HepG2 (cell line): ENCODE measurements around the gene MAPK13. TPM values are rescaled to one million over a fixed set of nuclear protein-coding genes. Genes with fewer than 3 reads are reported as not detected.

Experiments used
- DR1 ChIP-seq: sonication (generic); formaldehyde crosslinking; IDR thresholded peaks from 2 replicates; pipeline ENCODE4 v1.8.0; 2021; ENCODE audit warnings: mild to moderate bottlenecking, missing genetic modification reagents, inconsistent platforms
- GMEB1 ChIP-seq: sonication (generic); formaldehyde crosslinking; IDR thresholded peaks from 2 replicates; pipeline ENCODE4 v1.5.1; 2020; ENCODE audit warnings: missing genetic modification reagents, mild to moderate bottlenecking, borderline replicate concordance
- GZF1 ChIP-seq: sonication (generic); formaldehyde crosslinking; IDR thresholded peaks from 2 replicates; pipeline ENCODE4 v1.5.1; 2020; ENCODE audit warnings: mild to moderate bottlenecking, missing genetic modification reagents
- HMG20B ChIP-seq: conservative IDR thresholded peaks from 2 replicates; pipeline ENCODE4 v1.6.1; 2016; ENCODE audit warnings: missing genetic modification reagents, missing compliant biosample characterization
- IRX3 ChIP-seq: sonication (generic); formaldehyde crosslinking; IDR thresholded peaks from 2 replicates; pipeline ENCODE4 v1.8.1; 2023; ENCODE audit warnings: mild to moderate bottlenecking, low read depth, missing genetic modification reagents, borderline replicate concordance
- PHF21A ChIP-seq: sonication (generic); formaldehyde crosslinking; IDR thresholded peaks from 2 replicates; pipeline ENCODE4 v1.5.0; 2020; ENCODE audit warnings: mild to moderate bottlenecking, missing genetic modification reagents
- POLR2AphosphoS5 ChIP-seq: IDR thresholded peaks from 2 replicates; pipeline ENCODE4 v1.6.1; 2012; ENCODE audit warnings: low read depth, low read length
- RORA ChIP-seq: sonication (generic); formaldehyde crosslinking; IDR thresholded peaks from 2 replicates; pipeline ENCODE4 v1.5.0; 2020; ENCODE audit warnings: mild to moderate bottlenecking, missing genetic modification reagents, moderate library complexity
- SAFB2 ChIP-seq: sonication (generic); formaldehyde crosslinking; IDR thresholded peaks from 2 replicates; pipeline ENCODE4 v1.5.1; 2020; ENCODE audit warnings: missing genetic modification reagents, low read depth, mild to moderate bottlenecking, borderline replicate concordance
- SRSF4 ChIP-seq: fragments of 200-400 bp; formaldehyde crosslinking; IDR thresholded peaks from one replicate; pipeline ENCODE4 v1.6.1; 2018; ENCODE audit warnings: mild to moderate bottlenecking, low read depth, low read length, moderate library complexity; ENCODE audit not compliant: poor library complexity, severe bottlenecking
- TAF1 ChIP-seq: sonication (generic); formaldehyde crosslinking; IDR thresholded peaks from 2 replicates; pipeline ENCODE4 v1.4.0; 2020; ENCODE audit warnings: missing genetic modification reagents
- TRIM24 ChIP-seq: sonication (generic); formaldehyde crosslinking; IDR thresholded peaks from 2 replicates; pipeline ENCODE4 v1.8.0; 2022; ENCODE audit warnings: mild to moderate bottlenecking, missing genetic modification reagents
- ZBED4 ChIP-seq: sonication (generic); formaldehyde crosslinking; IDR thresholded peaks from 2 replicates; pipeline ENCODE4 v1.4.0; 2020; ENCODE audit warnings: missing genetic modification reagents, borderline replicate concordance
- ZNF574 ChIP-seq: sonication (generic); formaldehyde crosslinking; IDR thresholded peaks from 2 replicates; pipeline ENCODE4 v1.4.0; 2020; ENCODE audit warnings: missing genetic modification reagents
- polyA plus RNA-seq, 8 experiments: library from polyadenylated mRNA; depleted of rRNA in 3 of 8; stranded (reverse) in 7 of 8; unstranded in 1 of 8; fragments of >200 nt; fragmentation: Illumina TruSeq in 4 of 8; extraction: Trizol in 4 of 8; gene quantifications; 2 replicates each; pipeline versions ENCODE4 v1.2.1 to v1.2.3, GENCODE V29; 2011 to 2016; ENCODE audit warnings: low read depth in 4 of 8, missing spikeins in 1 of 8, mixed read lengths in 1 of 8; ENCODE audit not compliant: insufficient read depth in 1 of 8
- total RNA-seq, 5 experiments: library from RNA; depleted of rRNA; stranded (reverse); fragments of >200 nt; fragmentation: Illumina TruSeq; extraction: Trizol; gene quantifications; 2 replicates each; pipeline ENCODE4 v1.2.3, GENCODE V29; 2016; ENCODE audit warnings: low read depth in 1 of 5
- TF ChIP-seq, protein P1 (sequence below): sonication (generic); formaldehyde crosslinking; IDR thresholded peaks from 2 replicates; pipeline ENCODE4 v1.8.1; 2023; ENCODE audit warnings: missing genetic modification reagents, mild to moderate bottlenecking, borderline replicate concordance
- TF ChIP-seq, protein P2 (sequence below): IDR thresholded peaks from 2 replicates; pipeline ENCODE4 v1.6.1; 2012; ENCODE audit warnings: inconsistent platforms
- TF ChIP-seq, protein P3 (sequence below): IDR thresholded peaks from 2 replicates; pipeline ENCODE4 v1.6.1; 2016; ENCODE audit warnings: missing compliant biosample characterization, missing genetic modification reagents, borderline replicate concordance

The MAPK13 gene
- total and polyA plus RNA-seq, 2 of the 13 experiments (the other 11 are each of a cell fraction or from before 2014, with no cell fraction given): 12.7 to 43.4 TPM

DNA sequence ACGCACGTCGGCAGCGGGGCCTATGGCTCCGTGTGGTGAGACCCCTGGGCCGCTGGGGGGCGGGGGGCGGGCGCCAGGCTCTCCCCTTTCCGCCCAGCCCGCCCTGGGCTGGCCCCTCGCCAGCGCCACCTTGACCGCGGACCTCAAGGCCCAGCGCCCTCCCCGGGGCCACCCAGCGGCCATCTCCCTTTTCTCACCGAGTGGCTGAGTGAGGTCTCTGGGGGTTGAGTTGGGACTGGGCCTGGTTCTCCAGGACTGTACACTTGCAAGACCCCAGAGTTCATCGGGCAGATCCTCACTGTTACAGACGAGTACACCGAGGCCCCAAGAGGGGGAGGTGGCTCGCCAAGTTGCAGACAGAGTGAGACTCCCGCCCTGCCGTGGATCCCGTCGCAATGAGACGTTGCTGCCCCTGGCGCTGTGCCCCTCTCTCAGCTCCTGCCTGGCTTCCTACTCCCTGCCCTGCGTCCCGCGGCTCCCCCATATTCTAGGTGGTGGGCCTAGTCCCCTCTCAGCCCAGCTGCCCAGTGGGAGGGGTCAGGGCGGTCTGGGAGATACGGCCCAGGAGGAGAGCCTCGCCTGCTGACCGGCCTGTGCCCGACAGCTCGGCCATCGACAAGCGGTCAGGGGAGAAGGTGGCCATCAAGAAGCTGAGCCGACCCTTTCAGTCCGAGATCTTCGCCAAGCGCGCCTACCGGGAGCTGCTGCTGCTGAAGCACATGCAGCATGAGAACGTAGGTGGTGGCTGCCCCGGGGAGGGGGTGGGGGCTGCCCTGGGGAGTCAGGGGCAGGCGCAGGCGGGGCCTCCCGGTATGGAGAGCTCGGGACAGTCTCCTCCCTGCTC lies 576 bp downstream of the MAPK13 start (continued):
- peak; percentile 63 for TF ChIP-seq TAF1 (CRISPR knock-in tag)
- TF ChIP-seq, protein P1, sequence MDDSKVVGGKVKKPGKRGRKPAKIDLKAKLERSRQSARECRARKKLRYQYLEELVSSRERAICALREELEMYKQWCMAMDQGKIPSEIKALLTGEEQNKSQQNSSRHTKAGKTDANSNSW (CRISPR knock-in tag): 0 out of 2 replicates have a peak, but pooled peaks have one; percentile 54
- 0 out of 2 replicates have a peak, but pooled peaks have one; percentile 7 for TF ChIP-seq ZNF574 (CRISPR knock-in tag)
- TF ChIP-seq SRSF4: no peak
- TF ChIP-seq DR1: peak; percentile 82; the same call in 1 of the 2 replicates
- TF ChIP-seq GZF1 (CRISPR knock-in tag): peak; percentile 92
- TF ChIP-seq HMG20B (CRISPR knock-in tag): no peak
- no peak; the same call in 1 of the 2 replicates for TF ChIP-seq ZBED4 (CRISPR knock-in tag)
- TF ChIP-seq RORA (CRISPR knock-in tag): no peak
- TF ChIP-seq, protein P2, sequence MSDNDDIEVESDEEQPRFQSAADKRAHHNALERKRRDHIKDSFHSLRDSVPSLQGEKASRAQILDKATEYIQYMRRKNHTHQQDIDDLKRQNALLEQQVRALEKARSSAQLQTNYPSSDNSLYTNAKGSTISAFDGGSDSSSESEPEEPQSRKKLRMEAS: peak; percentile 79
- TF ChIP-seq IRX3: peak; percentile 77; the same call in 1 of the 2 replicates
- no peak for TF ChIP-seq PHF21A (CRISPR knock-in tag)
- TF ChIP-seq, protein P3, sequence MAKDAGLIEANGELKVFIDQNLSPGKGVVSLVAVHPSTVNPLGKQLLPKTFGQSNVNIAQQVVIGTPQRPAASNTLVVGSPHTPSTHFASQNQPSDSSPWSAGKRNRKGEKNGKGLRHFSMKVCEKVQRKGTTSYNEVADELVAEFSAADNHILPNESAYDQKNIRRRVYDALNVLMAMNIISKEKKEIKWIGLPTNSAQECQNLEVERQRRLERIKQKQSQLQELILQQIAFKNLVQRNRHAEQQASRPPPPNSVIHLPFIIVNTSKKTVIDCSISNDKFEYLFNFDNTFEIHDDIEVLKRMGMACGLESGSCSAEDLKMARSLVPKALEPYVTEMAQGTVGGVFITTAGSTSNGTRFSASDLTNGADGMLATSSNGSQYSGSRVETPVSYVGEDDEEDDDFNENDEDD (CRISPR knock-in tag): peak; percentile 46; the same call in 1 of the 2 replicates
- TF ChIP-seq POLR2AphosphoS5: peak; percentile 65; the same call in 1 of the 2 replicates
- TF ChIP-seq SAFB2 (CRISPR knock-in tag): 0 out of 2 replicates have a peak, but pooled peaks have one; percentile 54
- peak; percentile 31; the same call in 1 of the 2 replicates for TF ChIP-seq GMEB1
- TF ChIP-seq TRIM24 (CRISPR knock-in tag): no peak
